Measurements from ENCODE around the gene ZSCAN4. TPM values are rescaled to one million over a fixed set of nuclear protein-coding genes. Genes with fewer than 3 reads are reported as not detected.

The ZSCAN4 gene
- total and polyA plus RNA-seq, 10 donors, result 0.29 to 0.58 (median 0.47) TPM; not detected in 7

DNA sequence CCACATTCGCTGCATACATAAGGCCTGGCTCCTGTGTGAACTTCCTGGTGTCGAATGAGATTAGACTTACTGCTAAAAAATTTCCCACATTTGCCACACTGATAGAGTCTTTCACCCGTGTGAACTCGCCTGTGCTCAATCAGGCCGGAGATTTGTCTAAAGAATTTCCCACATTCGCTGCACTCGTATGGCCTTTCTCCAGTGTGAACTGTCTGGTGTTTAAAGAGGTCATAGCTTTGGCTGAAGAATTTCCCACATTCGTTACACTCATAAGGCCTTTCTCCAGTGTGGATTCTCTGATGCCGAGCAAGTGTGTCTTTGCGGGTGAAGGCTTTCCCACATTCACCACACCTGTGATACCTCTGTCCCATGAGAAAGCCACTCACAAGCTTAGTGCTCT is 52.1 kb downstream of the ZSCAN4 start:
- H3K36me3 ChIP-seq, result peaks cover 27 to 83% (median 44%) of the 10 kb centered on the region in 6 donors
- 96 to 99% (median 98%) methylated on average over 8 to 10 of the region's 10 CpGs for WGBS, 5 donors
- H3K27ac ChIP-seq, result no peak overlapping the region
- peaks cover 0 to 100% (median 98%) of the 10 kb centered on the region in 8 donors for H3K9me3 ChIP-seq
- H3K27me3 ChIP-seq (replicated peaks in 1 of 7), result no peaks in the 10 kb centered on the region
- TF ChIP-seq, protein P1, sequence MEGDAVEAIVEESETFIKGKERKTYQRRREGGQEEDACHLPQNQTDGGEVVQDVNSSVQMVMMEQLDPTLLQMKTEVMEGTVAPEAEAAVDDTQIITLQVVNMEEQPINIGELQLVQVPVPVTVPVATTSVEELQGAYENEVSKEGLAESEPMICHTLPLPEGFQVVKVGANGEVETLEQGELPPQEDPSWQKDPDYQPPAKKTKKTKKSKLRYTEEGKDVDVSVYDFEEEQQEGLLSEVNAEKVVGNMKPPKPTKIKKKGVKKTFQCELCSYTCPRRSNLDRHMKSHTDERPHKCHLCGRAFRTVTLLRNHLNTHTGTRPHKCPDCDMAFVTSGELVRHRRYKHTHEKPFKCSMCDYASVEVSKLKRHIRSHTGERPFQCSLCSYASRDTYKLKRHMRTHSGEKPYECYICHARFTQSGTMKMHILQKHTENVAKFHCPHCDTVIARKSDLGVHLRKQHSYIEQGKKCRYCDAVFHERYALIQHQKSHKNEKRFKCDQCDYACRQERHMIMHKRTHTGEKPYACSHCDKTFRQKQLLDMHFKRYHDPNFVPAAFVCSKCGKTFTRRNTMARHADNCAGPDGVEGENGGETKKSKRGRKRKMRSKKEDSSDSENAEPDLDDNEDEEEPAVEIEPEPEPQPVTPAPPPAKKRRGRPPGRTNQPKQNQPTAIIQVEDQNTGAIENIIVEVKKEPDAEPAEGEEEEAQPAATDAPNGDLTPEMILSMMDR (IDR thresholded peaks at IDR 0.05 in 8 of 11, conservative IDR thresholded peaks at IDR 0.05 in 3 of 11), result no peak
- TF ChIP-seq POLR2AphosphoS5 (IDR thresholded peaks at IDR 0.05), result no peak
- TF ChIP-seq POLR2A (IDR thresholded peaks at IDR 0.05), result no peak
- no peak for DNase-seq
- intact Hi-C loops (cut with DNase I; ENCODE audit: low total_unique reads), result no loop called here
- H3K4me3 ChIP-seq, result no peak overlapping the region
- peaks cover 0 to 9% (median 0%) of the 10 kb centered on the region in 6 donors for H3K4me1 ChIP-seq

Other genes with a start within 250 kb of the ZSCAN4 start
- gene ZNF749, start 233.6 kb upstream of the ZSCAN4 start, total RNA-seq, result 10 to 100 TPM in 4 of 7 donors, 1 to 10 TPM in 3; 7.3 to 15.4 (median 10.8) TPM
- gene ZNF749, start 233.6 kb upstream of the ZSCAN4 start, polyA plus RNA-seq, result 1 to 10 TPM; 2.7 to 9.4 (median 5.4) TPM
- gene VN1R1, start 211.8 kb upstream of the ZSCAN4 start, total RNA-seq, result 1 to 10 TPM in 5 of 7 donors, under 1 TPM in 2; 0.82 to 2.0 (median 1.4) TPM
- under 1 TPM; 0.26 to 0.30 (median 0.30) TPM for gene VN1R1, start 211.8 kb upstream of the ZSCAN4 start, polyA plus RNA-seq
- gene ZNF772, start 191.4 kb upstream of the ZSCAN4 start, total RNA-seq, result 10 to 100 TPM; 10.9 to 33.7 (median 19.9) TPM
- gene ZNF772, start 191.4 kb upstream of the ZSCAN4 start, polyA plus RNA-seq, result 1 to 10 TPM; 1.4 to 3.3 (median 2.7) TPM
- gene ZNF419, start 181.2 kb upstream of the ZSCAN4 start, total RNA-seq, result 10 to 100 TPM in 6 of 7 donors, 1 to 10 TPM in 1; 8.8 to 20.4 (median 15.6) TPM
- gene ZNF419, start 181.2 kb upstream of the ZSCAN4 start, polyA plus RNA-seq, result 1 to 10 TPM; 5.9 to 8.7 (median 8.3) TPM
- gene ZNF773, start 169.0 kb upstream of the ZSCAN4 start, total RNA-seq, result 10 to 100 TPM; 10.5 to 25.2 (median 17.5) TPM
- 1 to 10 TPM; 3.0 to 5.7 (median 3.9) TPM for gene ZNF773, start 169.0 kb upstream of the ZSCAN4 start, polyA plus RNA-seq
- 10 to 100 TPM in 4 of 7 donors, 1 to 10 TPM in 3; 8.5 to 13.0 (median 10.8) TPM for gene ZNF549, start 141.6 kb upstream of the ZSCAN4 start, total RNA-seq
- 1 to 10 TPM; 2.6 to 3.9 (median 2.8) TPM for gene ZNF549, start 141.6 kb upstream of the ZSCAN4 start, polyA plus RNA-seq
- gene ZNF550, start 109.1 kb upstream of the ZSCAN4 start, total RNA-seq, result 10 to 100 TPM; 10.5 to 39.5 (median 13.3) TPM
- gene ZNF550, start 109.1 kb upstream of the ZSCAN4 start, polyA plus RNA-seq, result 1 to 10 TPM; 5.4 to 6.4 (median 5.4) TPM
- gene ZNF416, start 90.0 kb upstream of the ZSCAN4 start, total RNA-seq, result 1 to 10 TPM; 4.3 to 9.3 (median 6.1) TPM
- 1 to 10 TPM; 2.1 to 3.8 (median 3.4) TPM for gene ZNF416, start 90.0 kb upstream of the ZSCAN4 start, polyA plus RNA-seq
- gene ZIK1, start 84.8 kb upstream of the ZSCAN4 start, total RNA-seq, result 10 to 100 TPM in 3 of 7 donors, 1 to 10 TPM in 4; 5.1 to 12.0 (median 8.6) TPM
- 1 to 10 TPM; 3.4 to 4.5 (median 3.7) TPM for gene ZIK1, start 84.8 kb upstream of the ZSCAN4 start, polyA plus RNA-seq
- gene ZNF530, start 69.0 kb upstream of the ZSCAN4 start, total RNA-seq, result 1 to 10 TPM; 3.5 to 7.4 (median 4.1) TPM
- gene ZNF530, start 69.0 kb upstream of the ZSCAN4 start, polyA plus RNA-seq, result 1 to 10 TPM; 2.4 to 3.2 (median 2.9) TPM
- 10 to 100 TPM; 18.3 to 30.7 (median 23.1) TPM for gene ZNF134, start 54.7 kb upstream of the ZSCAN4 start, total RNA-seq
- 1 to 10 TPM; 3.7 to 7.6 (median 5.7) TPM for gene ZNF134, start 54.7 kb upstream of the ZSCAN4 start, polyA plus RNA-seq
- 10 to 100 TPM; 18.9 to 28.4 (median 20.8) TPM for gene ZNF211, start 35.8 kb upstream of the ZSCAN4 start, total RNA-seq
- 10 to 100 TPM in 2 of 3 donors, 1 to 10 TPM in 1; 9.5 to 14.2 (median 12.3) TPM for gene ZNF211, start 35.8 kb upstream of the ZSCAN4 start, polyA plus RNA-seq
- gene ZNF551, start 13.0 kb downstream of the ZSCAN4 start, total RNA-seq, result 10 to 100 TPM; 10.0 to 14.3 (median 13.4) TPM
- 1 to 10 TPM; 2.0 to 3.8 (median 2.5) TPM for gene ZNF551, start 13.0 kb downstream of the ZSCAN4 start, polyA plus RNA-seq
- gene ZNF154, start 40.3 kb downstream of the ZSCAN4 start, total RNA-seq, result 10 to 100 TPM in 6 of 7 donors, 1 to 10 TPM in 1; 9.3 to 21.2 (median 15.3) TPM
- 1 to 10 TPM; 3.6 to 5.8 (median 4.3) TPM for gene ZNF154, start 40.3 kb downstream of the ZSCAN4 start, polyA plus RNA-seq
- 10 to 100 TPM; 16.1 to 23.3 (median 17.1) TPM for gene ZNF671, start 58.7 kb downstream of the ZSCAN4 start, total RNA-seq
- gene ZNF671, start 58.7 kb downstream of the ZSCAN4 start, polyA plus RNA-seq, result 10 to 100 TPM; 10.4 to 11.7 (median 10.9) TPM
- gene ZNF776, start 77.9 kb downstream of the ZSCAN4 start, total RNA-seq, result 10 to 100 TPM; 16.2 to 25.3 (median 20.9) TPM
- 1 to 10 TPM; 3.5 to 9.5 (median 4.3) TPM for gene ZNF776, start 77.9 kb downstream of the ZSCAN4 start, polyA plus RNA-seq
- gene ZNF586, start 100.7 kb downstream of the ZSCAN4 start, total RNA-seq, result 10 to 100 TPM; 29.6 to 45.6 (median 35.2) TPM
- gene ZNF586, start 100.7 kb downstream of the ZSCAN4 start, polyA plus RNA-seq, result 1 to 10 TPM; 7.3 to 9.8 (median 9.0) TPM
- gene ZNF552, start 146.0 kb downstream of the ZSCAN4 start, total RNA-seq, result 10 to 100 TPM in 4 of 7 donors, 1 to 10 TPM in 3; 8.8 to 20.8 (median 10.5) TPM
- gene ZNF552, start 146.0 kb downstream of the ZSCAN4 start, polyA plus RNA-seq, result 1 to 10 TPM; 2.9 to 4.2 (median 4.0) TPM
- 10 to 100 TPM; 19.9 to 31.8 (median 26.0) TPM for gene ZNF587B, start 161.4 kb downstream of the ZSCAN4 start, total RNA-seq
- 1 to 10 TPM; 3.4 to 9.8 (median 3.9) TPM for gene ZNF587B, start 161.4 kb downstream of the ZSCAN4 start, polyA plus RNA-seq
- 10 to 100 TPM; 23.8 to 46.5 (median 39.0) TPM for gene ZNF587, start 180.9 kb downstream of the ZSCAN4 start, total RNA-seq
- 10 to 100 TPM in 1 of 3 donors, 1 to 10 TPM in 2; 3.9 to 20.2 (median 4.8) TPM for gene ZNF587, start 180.9 kb downstream of the ZSCAN4 start, polyA plus RNA-seq
- 10 to 100 TPM; 18.0 to 48.1 (median 33.2) TPM for gene ZNF814, start 220.1 kb downstream of the ZSCAN4 start, total RNA-seq
- gene ZNF814, start 220.1 kb downstream of the ZSCAN4 start, polyA plus RNA-seq, result 10 to 100 TPM; 15.4 to 21.2 (median 17.3) TPM
- 10 to 100 TPM; 22.6 to 31.2 (median 24.7) TPM for gene ZNF417, start 247.7 kb downstream of the ZSCAN4 start, total RNA-seq
- gene ZNF417, start 247.7 kb downstream of the ZSCAN4 start, polyA plus RNA-seq, result 1 to 10 TPM; 1.5 to 3.3 (median 1.6) TPM

All from spleen (tissue), 11 donors.